K562 (cell line): Measurements from ENCODE around the gene PLSCR3. TPM values are rescaled to one million over a fixed set of nuclear protein-coding genes. Genes with fewer than 3 reads are reported as not detected.

Source experiments
- ATAC-seq: fragments of 200-7000 bp; cut with Tn5 transposase; 3 replicates; pipeline ENCODE4 v1.9.1; 2020; ENCODE audit warnings: moderate library complexity
- BruUV-seq: library from RNA; stranded (reverse); fragments of 400-500 nt; replicated peaks from 2 replicates; lab custom pipeline; 2021; lab: Mats Ljungman, UMichigan
- CTCF ChIA-PET: fragments of 300-600 bp; formaldehyde crosslinking; extraction: SDS; loops from one replicate; lab custom pipeline; 2021; ENCODE audit warnings: low intra/inter-chr PET ratio; lab: Yijun Ruan, JAX
- POLR2A ChIA-PET: fragments of 300-600, 350-650 bp; sonication (Branson Sonifier 250); formaldehyde crosslinking; extraction: SDS; loops from one replicate; lab custom pipeline; 2021; ENCODE audit warnings: antibody characterized with exemption, inconsistent platforms; lab: Yijun Ruan, JAX
- DNase-seq, 4 experiments: peaks; one replicate each; pipeline versions ENCODE4 v3.0.0 to v3.0.0-alpha.2; 2011 to 2018; ENCODE audit warnings: low spot score in 3 of 4, mixed read lengths in 3 of 4; ENCODE audit errors: extremely low read depth in 1 of 4
- FAIRE-seq: peaks from 2 replicates; lab custom pipeline; 2011; peaks lifted over from hg19 to GRCh38; lab: Jason Lieb, UNC
- H2AFZ ChIP-seq: 2 replicates; pipeline ENCODE4 v1.6.0; 2011; ENCODE audit warnings: low read depth, low read length, control low read depth, inconsistent platforms
- H3K27ac ChIP-seq: fragments of 200-600 bp; 3 replicates; pipeline ENCODE4 v1.8.0; 2011; ENCODE audit warnings: low read depth, mild to moderate bottlenecking, control low read depth, inconsistent platforms, low read length, moderate library complexity, mixed read lengths; ENCODE audit errors: extremely low read depth
- H3K27me3 ChIP-seq, 2 experiments: fragments of 300-600 bp in 1 of 2; 2 replicates in 1 of 2; 3 replicates in 1 of 2; pipeline versions ENCODE4 v1.6.0 to v1.8.0; 2011; ENCODE audit warnings: inconsistent platforms in 2 of 2, low read length in 2 of 2, mild to moderate bottlenecking in 1 of 2, mixed read lengths in 1 of 2, moderate library complexity in 1 of 2; ENCODE audit not compliant: control insufficient read depth in 2 of 2, insufficient read depth in 2 of 2
- H3K36me3 ChIP-seq: fragments of 300-600 bp; 3 replicates; pipeline ENCODE4 v1.8.0; 2011; ENCODE audit warnings: mild to moderate bottlenecking, low read length, inconsistent platforms; ENCODE audit not compliant: control insufficient read depth, insufficient read depth
- H3K4me1 ChIP-seq, 2 experiments: fragments of 200-600 bp in 1 of 2; replicated peaks in 1 of 2; 2 replicates in 1 of 2; 3 replicates in 1 of 2; pipeline versions ENCODE4 v1.5.1 to v1.8.0; 2011; ENCODE audit warnings: inconsistent platforms in 2 of 2, low read length in 2 of 2, mild to moderate bottlenecking in 1 of 2, mixed read lengths in 1 of 2, moderate library complexity in 1 of 2; ENCODE audit not compliant: control insufficient read depth in 2 of 2, insufficient read depth in 2 of 2
- H3K4me2 ChIP-seq: 2 replicates; pipeline ENCODE4 v1.6.1; 2011; ENCODE audit warnings: low read length, control low read depth, inconsistent platforms, mixed read lengths; ENCODE audit not compliant: insufficient read depth
- H3K4me3 ChIP-seq: fragments of 200-600 bp; sonication (generic), shearing (Covaris generic); 2 replicates; pipeline ENCODE4 v1.5.1; 2016; ENCODE audit warnings: control low read depth, inconsistent platforms
- H3K79me2 ChIP-seq: fragments of 200-600 bp; 3 replicates; pipeline ENCODE4 v1.8.0; 2011; ENCODE audit warnings: low read length, inconsistent platforms; ENCODE audit not compliant: control insufficient read depth, insufficient read depth
- H3K9ac ChIP-seq, 2 experiments: 2 replicates each; pipeline versions ENCODE4 v1.6.0 to v1.6.1; 2011; ENCODE audit warnings: low read depth in 2 of 2, low read length in 2 of 2, control low read depth in 1 of 2, inconsistent platforms in 1 of 2, mild to moderate bottlenecking in 1 of 2, mixed read lengths in 1 of 2; ENCODE audit not compliant: insufficient read depth in 1 of 2
- H3K9me1 ChIP-seq: one replicate; pipeline ENCODE4 v1.6.0; 2011; ENCODE audit warnings: inconsistent platforms, mild to moderate bottlenecking, low read length, moderate library complexity; ENCODE audit not compliant: control insufficient read depth, insufficient read depth
- H3K9me3 ChIP-seq: replicated peaks from 2 replicates; pipeline ENCODE4 v1.5.1; 2011; ENCODE audit warnings: low read depth, low read length, inconsistent platforms; ENCODE audit not compliant: control insufficient read depth, insufficient read depth
- H4K20me1 ChIP-seq: replicated peaks from 2 replicates; pipeline ENCODE4 v1.6.1; 2011; ENCODE audit warnings: low read length, inconsistent platforms, mixed read lengths; ENCODE audit not compliant: control insufficient read depth, insufficient read depth
- TAL1 ChIP-seq: fragments of 450-650 bp; IDR thresholded peaks from 2 replicates; pipeline ENCODE4 v1.6.1; 2016; ENCODE audit warnings: mild to moderate bottlenecking
- ZBTB33 ChIP-seq: sonication (generic); formaldehyde crosslinking; IDR thresholded peaks from 2 replicates; pipeline ENCODE4 v1.8.1; 2023; ENCODE audit warnings: mild to moderate bottlenecking, missing genetic modification reagents
- WGBS: fragments of 100-300 bp; shearing (Covaris generic); methylation state at CpG from one replicate; pipeline ENCODE4 v1.1.6; 2016; ENCODE audit warnings: low coverage, mixed read lengths; ENCODE audit not compliant: insufficient coverage; ENCODE audit errors: missing lambda C conversion rate; 5-methylcytosine and 5-hydroxymethylcytosine counted together
- in situ Hi-C: fragments of 300-500 bp; cut with MboI; formaldehyde crosslinking; loops from 4 replicates; pipeline ENCODE4 v1.15.0; 2018; ENCODE audit warnings: inconsistent platforms, mixed read lengths
- intact Hi-C: fragments of 100-400 bp; cut with micrococcal nuclease; formaldehyde crosslinking; loops from 2 replicates; pipeline ENCODE4 v1.14.2; 2022
- polyA plus RNA-seq, 8 experiments: library from polyadenylated mRNA; depleted of rRNA in 4 of 8; stranded (reverse) in 5 of 8; unstranded in 3 of 8; fragments of >200 nt; fragmentation: Nextera tagmentation in 2 of 8; fragmentation: Illumina TruSeq in 1 of 8; extraction: Ambion mirVana in 2 of 8; extraction: Trizol in 1 of 8; gene quantifications; 2 replicates each; pipeline versions ENCODE4 v1.2.1 to v1.2.3, GENCODE V29; 2011 to 2014; ENCODE audit warnings: inconsistent platforms in 1 of 8, missing spikeins in 1 of 8
- total RNA-seq, 7 experiments: library from RNA; depleted of rRNA in 6 of 7; stranded (reverse); fragments of >200 nt in 6 of 7; fragmentation: Illumina TruSeq in 2 of 7; extraction: Trizol in 2 of 7; gene quantifications; 2 replicates each; pipeline versions ENCODE4 v1.2.1 to v1.2.3, GENCODE V29; 2011 to 2021; ENCODE audit warnings: low replicate concordance in 1 of 7

Gene PLSCR3
- total and polyA plus RNA-seq, 9 of the 15 experiments (the other 6 are each of a cell fraction or from before 2014, with no cell fraction given) = 3.2 to 16.8 (median 4.5) TPM

- Histone ChIP-seq H3K9me3 (no peaks in the 10 kb centered on the region), H3K4me2 (no peak overlapping the region), H3K36me3 (no peaks in the 10 kb centered on the region), H4K20me1 (no peaks in the 10 kb centered on the region), H3K9me1 (no peaks in the 10 kb centered on the region), H3K9ac (peak overlapping the region in 1 of 2 experiments; percentile 17; a peak in 1 of 4 replicates), H3K79me2 (no peaks in the 10 kb centered on the region), H3K27me3 (no peaks in the 10 kb centered on the region), H3K27ac (no peak overlapping the region), H3K4me1 (peaks cover 0 to 14% of the 10 kb centered on the region in 2 experiments; a peak in 2 of 5 replicates), H3K4me3 (no peak overlapping the region), H2AFZ (no peak overlapping the region)
- POLR2A ChIA-PET = interaction anchor here (1.8 kb wide), 1 partner anchor 9 kb away, joined by 8 read pairs; the partner anchor contains the start of gene TMEM102
- TF ChIP-seq ZBTB33 (peak; percentile 49; the same call in 1 of the 2 replicates), TAL1 (no peak)
- in situ Hi-C loops (no loop called here), intact Hi-C loops (no loop called here)
- no TSS peak for BruUV-seq
- FAIRE-seq (no peak), DNase-seq (no peak), ATAC-seq (no peak)
- CTCF ChIA-PET = no interaction called here
- 56% methylated on average over 14 of the region's 33 CpGs for WGBS
Observed at GRCh38 chr17:7426203-7426863, 32.0 kb upstream of the PLSCR3 start.
